ENCODE results near the gene TM9SF1. TPM values are rescaled to one million over a fixed set of nuclear protein-coding genes. Genes with fewer than 3 reads are reported as not detected.

Gene TM9SF1
- total and polyA plus RNA-seq, 2 donors (not counting 1 experiment from before 2014, with no cell fraction given) = 7.6 to 24.5 TPM

GRCh38 chr14:24172871-24173281 lies 22.4 kb downstream of the TM9SF1 start:
- Mint-ChIP-seq H3K27me3 (no peaks in the 10 kb centered on the region), H3K4me3 (peak overlapping the region; percentile 93), H3K9me3 (ENCODE audit: insufficient read depth) (no peaks in the 10 kb centered on the region), H3K27ac (no peak overlapping the region), H3K4me1 (peaks cover 20% of the 10 kb centered on the region)
- H4K20me1 ChIP-seq (ENCODE audit: control insufficient read depth, insufficient read depth, low read length, poor library complexity, severe bottlenecking) = no peaks in the 10 kb centered on the region
- TF ChIP-seq CTCF (IDR thresholded peaks at IDR 0.05) = no peak
- H3K4me2 ChIP-seq (replicated peaks; ENCODE audit: low read depth, low read length, poor library complexity, severe bottlenecking) = peak overlapping the region; percentile 92
- ATAC-seq (ENCODE audit: low read depth) (no peak), DNase-seq (no peak)
- no peaks in the 10 kb centered on the region for H3K9me3 ChIP-seq (ENCODE audit: control extremely low read depth in 1 of 3, control insufficient read depth in 2 of 3, insufficient read depth in 1 of 3, low read length in 2 of 3)
- CTCF ChIA-PET = interaction anchor here (0.8 to 3.1 kb wide), 3 partner anchors 12 to 63 kb away, joined by 3 to 22 read pairs (median 3); partner anchors contain the start of gene IRF9
- no peak overlapping the region for H3K4me3 ChIP-seq (ENCODE audit: control extremely low read depth in 1 of 5, extremely low read depth in 1 of 5, insufficient read depth in 1 of 5, low read depth in 2 of 5, low read length in 4 of 5)
- peaks cover 11 to 23% of the 10 kb centered on the region in 2 donors for H3K4me1 ChIP-seq (ENCODE audit: control insufficient read depth in 2 of 2, insufficient read depth in 2 of 2, low read length in 2 of 2)
- no peaks in the 10 kb centered on the region for H3K79me2 ChIP-seq (ENCODE audit: control insufficient read depth, insufficient read depth, low read length)
- POLR2A ChIA-PET = interaction anchor here (2.0 kb wide), 1 partner anchor 58 kb away, joined by 4 read pairs; the partner anchor contains the start of genes DCAF11 and NRL
- H2AFZ ChIP-seq (ENCODE audit: insufficient read depth, low read depth, low read length, poor library complexity, severe bottlenecking) = peak overlapping the region; percentile 65
- no peak overlapping the region for H3K27ac ChIP-seq (ENCODE audit: low read length in 2 of 2)
- intact Hi-C loops (cut with micrococcal nuclease) = no loop called here
- peak overlapping the region; percentile 70 for H3K9ac ChIP-seq (ENCODE audit: low read length)
- no peaks in the 10 kb centered on the region for H3K27me3 ChIP-seq (replicated peaks in 1 of 4; ENCODE audit: control extremely low read depth in 1 of 4, control insufficient read depth in 3 of 4, insufficient read depth in 4 of 4, low read length in 3 of 4)
- H3K36me3 ChIP-seq (replicated peaks in 1 of 2; ENCODE audit: control extremely low read depth in 1 of 2, control insufficient read depth in 1 of 2, extremely low read depth in 1 of 2, insufficient read depth in 2 of 2, low read length in 1 of 2) = peaks cover 0 to 18% of the 10 kb centered on the region in 2 experiments
- 84% methylated on average over 20 of the region's 20 CpGs for WGBS (ENCODE audit: insufficient coverage)

- 14% methylated on average over 19 of the region's 30 CpGs for WGBS (ENCODE audit: insufficient coverage)
- no peaks in the 10 kb centered on the region for H3K79me2 ChIP-seq (ENCODE audit: control insufficient read depth, insufficient read depth, low read length)
- peaks cover 20% of the 10 kb centered on the region for H3K4me1 Mint-ChIP-seq
- TF ChIP-seq EZH2 (IDR thresholded peaks at IDR 0.05; ENCODE audit: borderline replicate concordance, insufficient read depth, low read depth, low read length, poor library complexity, severe bottlenecking) = no peak
- TF ChIP-seq CTCF (IDR thresholded peaks at IDR 0.05) = no peak
- no peaks in the 10 kb centered on the region for H3K27me3 Mint-ChIP-seq
- H3K9ac ChIP-seq (ENCODE audit: low read length) = peak overlapping the region; percentile 70
- H3K4me1 ChIP-seq (ENCODE audit: control insufficient read depth in 2 of 2, insufficient read depth in 2 of 2, low read length in 2 of 2) = peaks cover 11 to 23% of the 10 kb centered on the region in 2 donors
- H3K9me3 ChIP-seq (ENCODE audit: control extremely low read depth in 1 of 3, control insufficient read depth in 2 of 3, insufficient read depth in 1 of 3, low read length in 2 of 3) = no peaks in the 10 kb centered on the region
- H3K27me3 ChIP-seq (replicated peaks in 1 of 4; ENCODE audit: control extremely low read depth in 1 of 4, control insufficient read depth in 3 of 4, insufficient read depth in 4 of 4, low read length in 3 of 4) = no peaks in the 10 kb centered on the region
- CTCF ChIA-PET = interaction anchor here (3.1 kb wide), 1 partner anchor 12 kb away, joined by 22 read pairs; the partner anchor contains the start of gene IRF9
- H3K36me3 ChIP-seq (replicated peaks in 1 of 2; ENCODE audit: control extremely low read depth in 1 of 2, control insufficient read depth in 1 of 2, extremely low read depth in 1 of 2, insufficient read depth in 2 of 2, low read length in 1 of 2) = peaks cover 0 to 18% of the 10 kb centered on the region in 2 experiments
- H2AFZ ChIP-seq (ENCODE audit: insufficient read depth, low read depth, low read length, poor library complexity, severe bottlenecking) = peak overlapping the region; percentile 65
- intact Hi-C loops (cut with micrococcal nuclease) = no loop called here
- no peak overlapping the region for H3K27ac ChIP-seq (ENCODE audit: low read length in 2 of 2)
- H3K9me3 Mint-ChIP-seq (ENCODE audit: insufficient read depth) = no peaks in the 10 kb centered on the region
- H3K4me2 ChIP-seq (replicated peaks; ENCODE audit: low read depth, low read length, poor library complexity, severe bottlenecking) = peak overlapping the region; percentile 92
- POLR2A ChIA-PET = interaction anchor here (1.4 to 2.0 kb wide), 4 partner anchors 11 to 58 kb away, joined by 4 to 18 read pairs (median 10); partner anchors contain the start of genes DCAF11, IPO4, IRF9 and NRL
- DNase-seq (no peak), ATAC-seq (ENCODE audit: low read depth) (no peak)
- H3K27ac Mint-ChIP-seq = peak overlapping the region; percentile 79
- peak overlapping the region; percentile 47 to 72 (median 60) for H3K4me3 ChIP-seq (ENCODE audit: control extremely low read depth in 1 of 5, extremely low read depth in 1 of 5, insufficient read depth in 1 of 5, low read depth in 2 of 5, low read length in 4 of 5)
- H4K20me1 ChIP-seq (ENCODE audit: control insufficient read depth, insufficient read depth, low read length, poor library complexity, severe bottlenecking) = peaks cover under 1% of the 10 kb centered on the region
- H3K4me3 Mint-ChIP-seq = peak overlapping the region; percentile 93
Observed at GRCh38 chr14:24172261-24172860, 22.9 kb downstream of the TM9SF1 start.
